Cardiac fibroblast (primary cell): ENCODE measurements around the gene USP35.

Source experiments
- DNase-seq, 2 donors: peaks; one replicate each; pipeline versions ENCODE4 v3.0.0 to v3.0.0-alpha.2; 2010; ENCODE audit warnings: low read depth in 2 of 2
- H3K4me3 ChIP-seq, 2 donors: replicated peaks in 1 of 2; 1 replicate in 1 of 2; 2 replicates in 1 of 2; pipeline ENCODE4 v1.5.1; 2011; ENCODE audit warnings: low read depth in 2 of 2, low read length in 2 of 2, mild to moderate bottlenecking in 2 of 2, moderate library complexity in 1 of 2
- TF ChIP-seq, protein P1 (sequence below): IDR thresholded peaks from one replicate; pipeline ENCODE4 v1.5.1; 2011; ENCODE audit warnings: low read depth, mild to moderate bottlenecking, low read length, inconsistent platforms

Gene USP35

DNA sequence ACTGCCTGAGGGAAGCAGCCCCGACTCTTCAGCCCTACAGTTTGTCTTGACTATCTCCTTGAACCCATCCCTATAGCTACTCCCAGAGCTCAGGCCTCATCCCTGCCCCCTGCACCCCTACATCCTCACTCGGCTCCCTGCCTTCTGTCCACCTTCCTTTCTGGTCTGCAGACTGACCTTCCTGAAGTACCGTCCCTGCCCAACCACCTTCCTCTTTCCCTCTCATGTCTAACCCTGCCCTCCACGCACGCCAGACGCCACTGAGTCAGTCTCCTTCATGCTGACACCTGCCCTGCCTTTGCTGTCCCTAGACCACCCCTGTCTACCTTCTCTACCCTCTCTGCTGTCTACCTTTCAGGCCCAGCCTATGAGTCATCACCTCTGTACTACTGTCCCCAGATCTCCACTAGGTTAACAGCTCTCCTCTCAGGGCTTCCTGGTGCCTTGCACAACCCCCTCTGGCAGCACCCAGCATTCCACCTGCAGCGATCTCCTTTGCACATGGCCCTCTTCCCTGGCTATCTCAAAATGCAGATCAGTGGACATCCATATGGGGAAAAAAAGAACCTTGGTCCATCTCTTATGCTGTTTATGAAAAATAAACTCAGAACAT is 9.2 kb upstream of the USP35 start:
- TF ChIP-seq, protein P1, sequence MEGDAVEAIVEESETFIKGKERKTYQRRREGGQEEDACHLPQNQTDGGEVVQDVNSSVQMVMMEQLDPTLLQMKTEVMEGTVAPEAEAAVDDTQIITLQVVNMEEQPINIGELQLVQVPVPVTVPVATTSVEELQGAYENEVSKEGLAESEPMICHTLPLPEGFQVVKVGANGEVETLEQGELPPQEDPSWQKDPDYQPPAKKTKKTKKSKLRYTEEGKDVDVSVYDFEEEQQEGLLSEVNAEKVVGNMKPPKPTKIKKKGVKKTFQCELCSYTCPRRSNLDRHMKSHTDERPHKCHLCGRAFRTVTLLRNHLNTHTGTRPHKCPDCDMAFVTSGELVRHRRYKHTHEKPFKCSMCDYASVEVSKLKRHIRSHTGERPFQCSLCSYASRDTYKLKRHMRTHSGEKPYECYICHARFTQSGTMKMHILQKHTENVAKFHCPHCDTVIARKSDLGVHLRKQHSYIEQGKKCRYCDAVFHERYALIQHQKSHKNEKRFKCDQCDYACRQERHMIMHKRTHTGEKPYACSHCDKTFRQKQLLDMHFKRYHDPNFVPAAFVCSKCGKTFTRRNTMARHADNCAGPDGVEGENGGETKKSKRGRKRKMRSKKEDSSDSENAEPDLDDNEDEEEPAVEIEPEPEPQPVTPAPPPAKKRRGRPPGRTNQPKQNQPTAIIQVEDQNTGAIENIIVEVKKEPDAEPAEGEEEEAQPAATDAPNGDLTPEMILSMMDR, result no peak
- DNase-seq, result no peak
- H3K4me3 ChIP-seq, result no peak overlapping the region

DNA sequence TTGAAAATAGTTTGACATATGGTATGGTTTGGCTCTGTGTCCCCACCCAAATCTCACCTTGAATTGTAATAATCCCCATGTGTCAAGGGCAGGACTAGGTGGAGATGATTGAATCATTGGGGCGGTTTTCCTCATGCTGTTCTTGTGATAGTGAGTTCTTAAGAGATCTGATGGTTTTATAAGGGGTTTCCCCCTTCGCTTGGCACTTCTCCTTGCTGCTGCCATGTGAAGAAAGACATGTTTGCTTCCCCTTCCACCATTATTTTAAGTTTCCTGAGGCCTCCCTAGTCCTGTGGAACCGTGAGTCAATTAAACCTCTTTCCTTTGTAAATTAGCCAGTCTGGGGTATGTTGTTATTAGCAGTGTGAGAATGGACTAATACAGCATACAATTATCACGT is 8.0 kb upstream of the USP35 start:
- no peak for DNase-seq
- TF ChIP-seq, protein P1, result no peak
- no peak overlapping the region for H3K4me3 ChIP-seq

DNA sequence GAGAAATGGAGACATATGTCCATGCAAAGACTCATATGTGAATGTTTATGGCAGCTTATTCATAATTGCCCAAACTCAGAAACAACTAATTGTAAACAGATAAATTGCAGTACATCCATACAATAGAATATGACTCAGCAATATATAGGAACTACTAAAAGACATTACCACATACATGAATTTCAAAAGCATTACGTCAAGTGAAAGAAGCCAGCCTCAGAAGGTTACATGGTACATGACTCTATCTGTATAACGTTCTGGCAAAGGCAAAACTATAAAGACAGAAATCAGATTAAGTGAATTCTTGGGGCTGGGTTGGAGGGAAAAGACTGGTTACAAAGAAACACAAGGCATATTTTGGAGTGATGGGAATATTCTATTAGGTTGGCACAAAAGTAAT is 7.5 kb upstream of the USP35 start:
- peak; percentile 39 to 63 for DNase-seq
- no peak overlapping the region for H3K4me3 ChIP-seq
- TF ChIP-seq, protein P1, result no peak

DNA sequence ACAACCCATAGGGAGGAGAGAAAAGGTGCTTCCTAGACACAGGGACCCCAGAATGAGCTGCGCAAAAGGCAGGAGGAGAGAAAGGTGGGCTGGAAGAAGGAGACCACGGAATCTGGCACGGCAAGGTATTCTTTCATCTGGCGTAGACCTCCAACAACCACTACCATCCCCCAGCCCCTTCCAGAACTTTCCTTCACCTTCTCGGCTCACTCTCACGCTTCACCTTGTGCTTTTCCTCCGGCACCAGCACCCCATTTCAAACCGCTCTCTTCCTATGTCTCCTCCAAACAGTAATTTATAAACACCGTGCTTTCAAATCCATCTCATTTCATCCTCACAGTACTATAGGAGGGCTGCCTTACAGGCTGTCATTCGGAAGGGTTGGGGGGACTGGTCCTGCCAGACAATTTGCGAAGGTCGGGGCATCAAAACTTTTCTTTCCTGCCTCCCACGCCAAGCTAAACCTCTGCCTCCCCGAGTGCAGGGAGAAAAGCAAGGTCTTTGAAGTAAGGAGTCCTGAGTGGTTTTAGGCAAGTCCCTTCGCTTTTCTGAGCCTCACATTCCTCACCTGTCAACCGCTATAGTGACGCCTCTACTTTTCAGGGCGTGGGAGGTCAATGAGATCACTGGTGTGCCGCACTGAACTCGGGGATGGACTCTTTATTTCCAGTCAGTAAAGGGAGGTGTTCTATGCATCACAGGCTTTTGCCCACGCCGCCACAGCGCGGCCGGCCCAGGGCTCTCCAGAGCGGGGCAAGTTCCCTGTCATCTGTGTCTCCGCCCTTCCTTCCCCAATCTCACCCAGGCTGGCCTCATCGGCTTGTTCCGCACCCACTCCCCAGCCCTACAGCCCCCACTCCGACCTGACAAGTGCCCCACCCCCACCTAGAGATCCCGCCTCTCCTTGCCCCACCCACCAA is 1.1 kb upstream of the USP35 start:
- H3K4me3 ChIP-seq, result peak overlapping the region; percentile 86 to 94
- DNase-seq, result no peak
- TF ChIP-seq, protein P1, result no peak

DNA sequence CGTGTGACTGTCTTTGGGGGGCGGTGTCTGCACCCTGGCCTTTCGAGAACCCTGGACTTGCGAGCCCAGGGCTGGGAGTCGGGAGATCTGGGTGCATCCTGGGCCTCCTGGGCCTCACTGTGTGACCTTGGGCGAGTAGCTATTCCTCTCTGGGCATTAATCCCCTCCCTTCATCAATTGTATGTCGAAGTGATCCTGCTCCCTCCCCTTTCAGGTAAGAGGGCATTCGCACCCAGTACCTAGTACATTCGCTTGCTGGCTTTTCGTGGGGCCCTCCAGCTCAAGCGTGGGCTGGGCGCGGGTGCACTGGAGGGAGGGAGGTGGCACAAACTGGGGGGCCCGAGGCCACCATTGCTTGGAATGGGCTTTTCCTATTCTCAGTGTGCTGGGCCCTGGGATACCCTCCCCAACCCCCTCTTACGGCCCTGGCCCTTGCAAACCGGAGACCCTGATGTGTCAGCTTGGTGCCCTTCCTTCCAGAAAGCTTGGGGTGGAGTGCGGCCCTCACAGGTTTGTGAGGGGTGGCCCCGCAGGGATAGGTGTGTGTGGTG is 530 bp downstream of the USP35 start:
- TF ChIP-seq, protein P1, result no peak
- H3K4me3 ChIP-seq, result peak overlapping the region; percentile 86 to 94
- DNase-seq, result no peak

DNA sequence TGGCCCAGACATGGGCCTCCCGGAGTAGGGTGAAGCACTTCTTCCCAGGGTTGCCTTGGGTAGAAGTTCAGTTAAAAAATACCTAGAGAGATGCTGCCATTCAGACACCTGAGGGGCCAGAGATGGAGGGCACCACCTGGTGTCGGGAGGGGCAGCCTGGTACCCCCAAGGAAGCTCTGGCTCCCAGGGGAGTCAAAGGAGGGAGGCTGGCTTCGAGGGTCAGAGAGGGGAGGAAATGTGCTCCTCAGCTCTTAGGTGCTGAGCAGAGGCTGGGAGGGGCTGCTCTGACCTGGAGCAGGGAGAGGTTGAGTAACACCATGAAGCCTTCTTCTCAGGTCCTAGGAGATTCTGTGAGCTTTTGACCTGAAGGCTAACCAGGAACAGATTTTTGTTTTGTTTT is 1.1 kb downstream of the USP35 start:
- H3K4me3 ChIP-seq, result peak overlapping the region; percentile 86 to 94
- TF ChIP-seq, protein P1, result no peak
- no peak for DNase-seq
